Measurements from ENCODE around the gene ACSS2.

ACSS2 gene

DNA sequence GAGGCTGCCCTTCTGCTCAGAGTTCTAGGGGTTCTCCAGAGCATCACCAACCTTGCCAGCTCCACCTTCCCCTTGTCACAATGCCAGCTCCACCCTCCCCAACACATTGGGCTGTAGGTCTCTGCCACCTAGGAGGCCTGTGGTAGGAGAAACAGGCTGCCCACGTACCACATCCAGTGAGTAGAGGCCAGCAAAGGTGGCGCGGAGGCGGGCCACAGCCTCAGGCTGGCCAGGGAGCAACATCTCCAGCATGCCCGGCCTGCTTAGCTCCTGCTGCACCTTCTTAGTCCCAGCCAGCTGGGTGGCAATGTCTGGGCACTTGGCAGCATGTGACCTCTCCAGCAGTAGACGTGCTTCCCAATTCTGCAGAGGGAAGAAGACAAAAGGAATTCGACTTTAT, 55.4 kb downstream of the ACSS2 start:
- no peaks in the 10 kb centered on the region for H3K9me3 ChIP-seq (ENCODE audit: control insufficient read depth, insufficient read depth, low read length)
- H3K9ac ChIP-seq (ENCODE audit: low read depth, low read length), result no peak overlapping the region
- H3K4me3 ChIP-seq (ENCODE audit: low read depth, low read length), result no peak overlapping the region
- H3K27ac ChIP-seq (ENCODE audit: low read depth, low read length), result no peak overlapping the region
- no peaks in the 10 kb centered on the region for H3K27me3 ChIP-seq (ENCODE audit: control insufficient read depth, insufficient read depth, low read length)
- peaks cover 66% of the 10 kb centered on the region for H3K36me3 ChIP-seq (ENCODE audit: control insufficient read depth, insufficient read depth, low read length)
- H3K4me1 ChIP-seq (ENCODE audit: control insufficient read depth, insufficient read depth, low read length), result no peaks in the 10 kb centered on the region

DNA sequence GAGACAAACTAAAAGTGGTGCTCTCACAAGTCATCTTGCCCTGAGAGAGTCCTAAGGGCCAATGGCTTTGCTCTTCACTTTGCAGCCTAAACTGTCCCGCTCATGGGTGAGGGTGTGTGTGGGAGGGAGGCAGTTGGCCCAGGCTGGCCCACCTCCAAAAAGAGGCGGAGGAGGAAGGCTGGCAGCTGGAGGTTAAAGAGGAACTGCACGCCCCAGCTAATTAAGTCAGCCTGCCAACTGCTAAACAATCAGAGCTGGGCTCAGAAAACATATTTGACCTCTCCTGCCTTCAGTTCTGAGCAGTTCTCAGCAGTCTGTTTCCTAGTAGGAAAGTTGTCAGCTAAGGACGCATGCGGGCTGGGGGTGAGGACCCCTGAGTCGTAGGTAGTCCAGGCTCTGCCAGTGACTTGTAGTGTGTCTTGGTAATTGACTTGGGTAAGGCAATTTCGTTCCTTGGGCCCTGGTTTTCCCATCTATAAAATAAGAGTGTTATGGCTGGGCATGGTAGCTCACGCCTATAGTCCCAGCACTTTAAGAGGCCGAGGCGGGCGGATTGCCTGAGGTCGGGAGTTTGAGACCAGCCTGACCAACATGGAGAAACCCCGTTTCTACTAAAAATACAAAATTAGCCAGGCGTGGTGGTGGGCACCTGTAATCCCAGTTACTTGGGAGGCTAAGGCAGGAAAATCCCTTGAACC, 62.2 kb downstream of the ACSS2 start:
- Histone ChIP-seq H3K9me3 (ENCODE audit: control insufficient read depth, insufficient read depth, low read length) (no peaks in the 10 kb centered on the region), H3K9ac (ENCODE audit: low read depth, low read length) (no peak overlapping the region), H3K4me1 (ENCODE audit: control insufficient read depth, insufficient read depth, low read length) (no peaks in the 10 kb centered on the region), H3K27ac (ENCODE audit: low read depth, low read length) (no peak overlapping the region), H3K4me3 (ENCODE audit: low read depth, low read length) (no peak overlapping the region), H3K36me3 (ENCODE audit: control insufficient read depth, insufficient read depth, low read length) (peaks cover 63% of the 10 kb centered on the region), H3K27me3 (ENCODE audit: control insufficient read depth, insufficient read depth, low read length) (no peaks in the 10 kb centered on the region)

DNA sequence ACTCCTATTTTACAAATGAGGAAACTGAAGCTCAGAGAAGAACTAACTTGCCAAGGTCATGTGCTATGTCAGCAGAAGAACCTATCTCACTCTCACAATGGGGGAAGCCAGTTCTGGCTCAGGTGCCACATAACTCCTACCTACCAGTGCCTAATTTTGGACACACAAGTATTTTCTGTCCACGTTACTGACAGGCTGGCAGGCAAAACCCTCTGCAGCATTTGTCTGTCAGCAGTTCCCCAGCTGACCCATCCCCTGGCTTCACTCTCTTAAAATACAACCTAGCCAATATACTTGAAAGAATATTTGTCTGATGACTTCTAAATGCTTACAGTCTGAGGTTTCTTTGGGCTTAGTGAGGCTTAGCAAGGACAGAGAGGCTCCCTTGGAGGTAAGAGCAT, 63.7 kb downstream of the ACSS2 start:
- no peaks in the 10 kb centered on the region for H3K9me3 ChIP-seq (ENCODE audit: control insufficient read depth, insufficient read depth, low read length)
- H3K36me3 ChIP-seq (ENCODE audit: control insufficient read depth, insufficient read depth, low read length), result peaks cover 72% of the 10 kb centered on the region

DNA sequence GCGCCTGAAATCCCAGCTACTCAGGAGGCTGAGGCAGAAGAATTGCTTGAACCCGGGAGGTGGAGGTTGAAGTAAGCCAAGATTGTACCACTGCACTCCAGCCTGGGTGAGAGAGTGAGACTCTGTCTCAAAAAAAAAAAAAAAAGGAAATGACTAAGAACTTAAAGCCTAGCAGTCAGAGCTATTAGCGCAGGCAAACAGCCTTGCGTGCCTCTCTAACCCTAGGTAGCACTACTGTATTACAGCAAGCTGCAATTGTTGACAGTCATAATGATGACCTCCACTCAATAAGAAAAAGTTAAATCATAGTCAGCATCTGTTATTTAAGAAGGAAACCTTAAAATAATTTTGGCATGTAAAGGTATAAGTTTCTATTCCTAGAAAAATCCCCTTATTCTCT, 64.8 kb downstream of the ACSS2 start:
- no peak overlapping the region for H3K27ac ChIP-seq (ENCODE audit: low read depth, low read length)
- no peaks in the 10 kb centered on the region for H3K4me1 ChIP-seq (ENCODE audit: control insufficient read depth, insufficient read depth, low read length)
- H3K9me3 ChIP-seq (ENCODE audit: control insufficient read depth, insufficient read depth, low read length), result no peaks in the 10 kb centered on the region
- H3K4me3 ChIP-seq (ENCODE audit: low read depth, low read length), result no peak overlapping the region
- H3K36me3 ChIP-seq (ENCODE audit: control insufficient read depth, insufficient read depth, low read length), result peaks cover 71% of the 10 kb centered on the region
- no peak overlapping the region for H3K9ac ChIP-seq (ENCODE audit: low read depth, low read length)
- no peaks in the 10 kb centered on the region for H3K27me3 ChIP-seq (ENCODE audit: control insufficient read depth, insufficient read depth, low read length)

More for the DNA sequence above, 63.7 kb downstream of the ACSS2 start:
- Histone ChIP-seq H3K4me1 (ENCODE audit: control insufficient read depth, insufficient read depth, low read length) (no peaks in the 10 kb centered on the region), H3K27ac (ENCODE audit: low read depth, low read length) (no peak overlapping the region), H3K9ac (ENCODE audit: low read depth, low read length) (no peak overlapping the region), H3K4me3 (ENCODE audit: low read depth, low read length) (no peak overlapping the region), H3K27me3 (ENCODE audit: control insufficient read depth, insufficient read depth, low read length) (no peaks in the 10 kb centered on the region)

DNA sequence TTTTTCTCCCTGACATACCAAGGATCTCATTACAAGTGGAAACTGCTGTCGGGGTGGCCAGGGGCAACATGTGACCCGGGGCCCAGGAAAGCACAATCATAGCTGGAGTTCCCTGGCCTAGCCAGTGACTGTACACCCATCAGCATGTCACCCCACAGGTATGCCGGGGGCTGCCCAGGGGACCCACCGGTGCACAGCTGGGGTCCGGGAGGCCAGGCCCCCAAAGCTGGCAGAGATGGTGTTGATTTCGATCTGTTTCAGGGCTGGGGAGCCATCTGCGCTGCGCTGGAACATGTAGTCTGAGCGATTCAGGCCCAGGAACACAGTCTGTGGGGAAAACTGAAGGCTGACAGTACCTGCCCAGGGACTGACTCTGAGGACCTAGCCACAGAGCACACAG, 65.9 kb downstream of the ACSS2 start:
- Histone ChIP-seq H3K27ac (ENCODE audit: low read depth, low read length) (no peak overlapping the region), H3K27me3 (ENCODE audit: control insufficient read depth, insufficient read depth, low read length) (no peaks in the 10 kb centered on the region)

DNA sequence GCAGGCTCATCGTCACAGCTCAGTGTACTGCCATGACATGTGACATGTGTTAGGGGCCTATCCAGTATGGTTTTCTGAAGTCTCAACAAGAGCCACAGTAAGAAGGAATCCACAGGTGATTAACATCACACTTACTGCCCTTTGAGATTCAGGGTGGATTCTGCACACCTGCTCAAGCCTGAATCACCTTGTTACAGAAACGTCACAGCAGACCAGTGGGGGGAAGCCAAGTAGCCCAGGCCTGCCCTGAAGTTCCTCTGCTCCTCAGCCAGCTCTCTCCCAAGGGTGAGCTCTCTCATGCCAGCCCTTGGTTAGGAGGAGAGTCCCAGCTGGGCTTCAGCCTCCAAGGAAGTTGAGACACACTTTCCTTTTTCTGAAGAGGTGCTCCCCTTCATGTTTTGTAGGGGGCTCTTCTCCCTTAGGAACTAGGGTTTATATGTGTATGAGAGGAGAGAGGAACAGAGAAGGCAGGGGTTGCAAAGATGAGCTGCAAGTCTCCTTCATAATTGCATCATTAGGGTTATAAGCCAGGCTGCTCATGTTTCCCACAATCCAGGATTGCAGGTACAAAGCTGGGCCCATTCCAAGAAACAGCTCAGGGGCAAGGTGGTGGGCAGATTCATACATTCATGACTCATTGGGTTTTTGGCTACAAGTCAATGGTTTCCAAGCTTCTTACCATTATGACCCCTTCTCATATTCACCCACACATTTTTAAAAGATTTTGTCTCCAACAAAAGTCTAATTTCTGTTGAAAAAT, 67.6 kb downstream of the ACSS2 start:
- Histone ChIP-seq H3K4me3 (ENCODE audit: low read depth, low read length) (no peak overlapping the region), H3K9ac (ENCODE audit: low read depth, low read length) (no peak overlapping the region), H3K4me1 (ENCODE audit: control insufficient read depth, insufficient read depth, low read length) (no peaks in the 10 kb centered on the region), H3K9me3 (ENCODE audit: control insufficient read depth, insufficient read depth, low read length) (no peaks in the 10 kb centered on the region), H3K27ac (ENCODE audit: low read depth, low read length) (no peak overlapping the region), H3K36me3 (ENCODE audit: control insufficient read depth, insufficient read depth, low read length) (peaks cover 59% of the 10 kb centered on the region), H3K27me3 (ENCODE audit: control insufficient read depth, insufficient read depth, low read length) (no peaks in the 10 kb centered on the region)

More for the DNA sequence above, 65.9 kb downstream of the ACSS2 start:
- H3K4me3 ChIP-seq (ENCODE audit: low read depth, low read length), result no peak overlapping the region
- H3K9ac ChIP-seq (ENCODE audit: low read depth, low read length), result no peak overlapping the region
- H3K4me1 ChIP-seq (ENCODE audit: control insufficient read depth, insufficient read depth, low read length), result no peaks in the 10 kb centered on the region
- no peaks in the 10 kb centered on the region for H3K9me3 ChIP-seq (ENCODE audit: control insufficient read depth, insufficient read depth, low read length)
- H3K36me3 ChIP-seq (ENCODE audit: control insufficient read depth, insufficient read depth, low read length), result peaks cover 68% of the 10 kb centered on the region

DNA sequence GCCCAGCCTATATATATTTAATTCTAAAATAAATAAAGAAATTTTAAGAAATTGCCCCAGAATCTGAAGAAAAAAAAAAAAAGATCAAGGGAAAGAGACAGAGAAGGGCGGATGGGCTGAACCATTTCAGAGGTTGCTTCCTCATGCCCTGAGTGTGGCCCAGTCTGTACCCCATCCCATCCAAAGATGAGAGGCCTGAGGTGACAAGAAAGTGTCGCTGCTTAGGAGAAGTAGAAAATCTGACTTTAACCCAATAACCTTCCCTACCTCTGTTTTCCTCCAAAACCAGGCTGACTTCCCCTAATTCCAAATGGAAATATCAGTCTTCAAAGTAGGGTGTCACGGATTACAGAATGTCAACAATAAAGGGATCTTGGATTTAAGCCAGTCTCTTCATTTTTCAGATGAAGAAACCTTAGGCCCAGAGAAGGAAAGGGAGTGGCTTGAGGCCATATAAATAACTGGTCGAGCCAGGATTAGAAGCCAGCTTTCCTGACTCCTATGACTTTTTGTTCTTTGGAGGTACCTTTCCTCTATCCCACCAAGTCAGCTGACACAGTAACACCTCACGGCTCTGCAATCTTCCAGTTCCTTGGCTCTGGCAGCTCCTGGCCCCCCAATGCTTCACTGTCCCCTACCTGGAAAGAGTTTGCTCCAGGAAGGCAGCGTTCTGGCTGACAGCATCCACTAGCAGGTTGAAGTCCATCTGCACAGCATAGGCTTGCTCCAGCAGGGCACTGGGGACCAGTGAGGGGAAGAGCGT, 69.1 kb downstream of the ACSS2 start:
- Histone ChIP-seq H3K9ac (ENCODE audit: low read depth, low read length) (no peak overlapping the region), H3K4me1 (ENCODE audit: control insufficient read depth, insufficient read depth, low read length) (no peaks in the 10 kb centered on the region), H3K4me3 (ENCODE audit: low read depth, low read length) (no peak overlapping the region), H3K27me3 (ENCODE audit: control insufficient read depth, insufficient read depth, low read length) (no peaks in the 10 kb centered on the region), H3K27ac (ENCODE audit: low read depth, low read length) (no peak overlapping the region), H3K9me3 (ENCODE audit: control insufficient read depth, insufficient read depth, low read length) (no peaks in the 10 kb centered on the region), H3K36me3 (ENCODE audit: control insufficient read depth, insufficient read depth, low read length) (peaks cover 64% of the 10 kb centered on the region)

DNA sequence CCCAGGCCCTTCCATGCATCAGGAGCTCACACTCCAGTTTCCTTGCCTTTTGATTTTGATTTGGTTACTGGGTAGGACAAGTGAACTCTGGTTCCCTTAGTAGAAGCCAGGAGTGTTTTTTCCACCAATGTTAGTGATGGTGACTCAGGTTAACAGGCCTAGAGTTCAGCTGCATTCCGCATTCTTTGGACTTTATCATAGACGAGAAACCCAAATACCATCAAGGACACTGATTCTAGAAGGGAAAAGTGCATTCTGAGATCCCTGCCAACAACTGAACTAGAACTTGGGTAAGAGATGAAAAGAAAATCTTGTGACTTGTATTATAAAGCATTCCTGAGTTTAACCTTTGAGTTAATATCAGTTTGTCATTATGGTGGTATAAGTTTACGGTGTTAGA, 70.2 kb downstream of the ACSS2 start:
- Histone ChIP-seq H3K4me3 (ENCODE audit: low read depth, low read length) (no peak overlapping the region), H3K27me3 (ENCODE audit: control insufficient read depth, insufficient read depth, low read length) (no peaks in the 10 kb centered on the region), H3K27ac (ENCODE audit: low read depth, low read length) (no peak overlapping the region), H3K9me3 (ENCODE audit: control insufficient read depth, insufficient read depth, low read length) (no peaks in the 10 kb centered on the region), H3K9ac (ENCODE audit: low read depth, low read length) (no peak overlapping the region), H3K36me3 (ENCODE audit: control insufficient read depth, insufficient read depth, low read length) (peaks cover 63% of the 10 kb centered on the region), H3K4me1 (ENCODE audit: control insufficient read depth, insufficient read depth, low read length) (peaks cover 1% of the 10 kb centered on the region; the same call in 1 of the 2 replicates)

DNA sequence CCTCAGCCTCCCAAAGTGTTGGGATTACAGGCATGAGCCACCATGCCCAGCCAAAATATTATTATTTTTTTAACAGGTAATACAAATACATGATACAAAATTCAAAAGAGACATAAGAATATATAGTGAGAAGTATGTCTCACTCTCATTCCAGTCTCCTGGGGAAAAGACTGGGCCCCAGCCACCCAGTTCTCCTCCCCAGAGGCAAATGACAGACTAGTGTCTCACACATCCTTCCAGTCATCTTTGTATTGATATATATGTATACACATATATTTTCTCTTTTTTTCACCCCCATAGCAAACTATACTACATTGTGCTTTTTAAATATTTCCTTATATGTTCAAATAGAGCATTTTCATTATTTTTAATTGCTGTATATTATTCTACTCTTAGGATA, 70.9 kb downstream of the ACSS2 start:
- Histone ChIP-seq H3K27ac (ENCODE audit: low read depth, low read length) (no peak overlapping the region), H3K4me1 (ENCODE audit: control insufficient read depth, insufficient read depth, low read length) (peaks cover 8% of the 10 kb centered on the region; the same call in 1 of the 2 replicates), H3K9ac (ENCODE audit: low read depth, low read length) (no peak overlapping the region), H3K9me3 (ENCODE audit: control insufficient read depth, insufficient read depth, low read length) (no peaks in the 10 kb centered on the region), H3K36me3 (ENCODE audit: control insufficient read depth, insufficient read depth, low read length) (peaks cover 56% of the 10 kb centered on the region), H3K4me3 (ENCODE audit: low read depth, low read length) (no peak overlapping the region), H3K27me3 (ENCODE audit: control insufficient read depth, insufficient read depth, low read length) (no peaks in the 10 kb centered on the region)

DNA sequence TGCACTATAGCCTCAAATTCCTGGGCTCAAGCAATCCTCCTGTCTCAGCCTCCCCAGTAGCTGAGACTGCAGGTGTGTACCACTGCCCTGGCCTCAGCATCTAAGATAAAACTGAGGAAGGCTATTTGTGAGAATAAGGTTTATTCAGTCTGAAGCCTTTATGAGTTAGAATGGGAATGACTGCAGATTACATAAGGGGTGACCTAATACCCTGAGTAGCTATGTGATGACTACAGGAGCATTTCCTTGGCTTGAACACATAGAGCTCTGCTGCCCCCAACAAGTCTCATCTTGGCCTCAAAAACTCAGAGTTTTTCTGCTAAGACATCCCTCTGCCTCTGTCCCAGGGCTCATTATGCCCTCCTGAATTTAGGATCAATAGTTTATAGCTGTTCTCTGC, 71.6 kb downstream of the ACSS2 start:
- peaks cover 8% of the 10 kb centered on the region for H3K4me1 ChIP-seq (ENCODE audit: control insufficient read depth, insufficient read depth, low read length)
- no peaks in the 10 kb centered on the region for H3K9me3 ChIP-seq (ENCODE audit: control insufficient read depth, insufficient read depth, low read length)
- no peaks in the 10 kb centered on the region for H3K27me3 ChIP-seq (ENCODE audit: control insufficient read depth, insufficient read depth, low read length)
- no peak overlapping the region for H3K4me3 ChIP-seq (ENCODE audit: low read depth, low read length)
- H3K9ac ChIP-seq (ENCODE audit: low read depth, low read length), result no peak overlapping the region
- no peak overlapping the region for H3K27ac ChIP-seq (ENCODE audit: low read depth, low read length)
- H3K36me3 ChIP-seq (ENCODE audit: control insufficient read depth, insufficient read depth, low read length), result peaks cover 49% of the 10 kb centered on the region

DNA sequence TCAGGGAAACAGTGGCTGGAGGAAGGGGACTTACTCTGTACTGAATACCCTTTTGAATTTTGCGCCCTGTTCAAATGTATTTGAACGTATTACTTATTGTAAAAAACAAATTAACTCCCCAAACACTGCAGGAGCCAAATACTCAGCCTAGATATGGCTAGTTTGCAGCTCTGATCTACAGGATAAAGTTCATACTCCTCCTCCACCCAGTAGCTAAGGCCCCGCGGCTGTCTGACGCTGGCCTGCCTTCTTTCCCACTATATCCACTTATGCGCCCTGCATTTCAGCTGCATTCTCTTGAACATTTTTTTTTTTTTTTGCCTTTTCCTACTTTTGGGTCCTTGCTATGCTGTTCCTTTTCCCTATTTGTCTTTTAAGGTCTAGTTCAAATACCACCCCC, 72.7 kb downstream of the ACSS2 start:
- H3K4me1 ChIP-seq (ENCODE audit: control insufficient read depth, insufficient read depth, low read length), result peaks cover 8% of the 10 kb centered on the region
- H3K9ac ChIP-seq (ENCODE audit: low read depth, low read length), result no peak overlapping the region
- peaks cover 39% of the 10 kb centered on the region for H3K36me3 ChIP-seq (ENCODE audit: control insufficient read depth, insufficient read depth, low read length)
- no peaks in the 10 kb centered on the region for H3K9me3 ChIP-seq (ENCODE audit: control insufficient read depth, insufficient read depth, low read length)
- no peaks in the 10 kb centered on the region for H3K27me3 ChIP-seq (ENCODE audit: control insufficient read depth, insufficient read depth, low read length)
- no peak overlapping the region for H3K4me3 ChIP-seq (ENCODE audit: low read depth, low read length)
- no peak overlapping the region for H3K27ac ChIP-seq (ENCODE audit: low read depth, low read length)

Data from HUES48 (cell line).